Osteoblast (primary cell): ENCODE measurements around the gene SLC50A1. TPM values are rescaled to one million over a fixed set of nuclear protein-coding genes. Genes with fewer than 3 reads are reported as not detected.

Experiments
- DNase-seq: peaks from one replicate; pipeline ENCODE4 v3.0.0; 2011; ENCODE audit warnings: low spot score, mixed read lengths; ENCODE audit not compliant: insufficient read length; ENCODE audit errors: missing footprints
- H2AFZ ChIP-seq: 2 replicates; pipeline ENCODE4 v1.6.0; 2011; ENCODE audit warnings: mild to moderate bottlenecking, low read length
- H3K27ac ChIP-seq: 2 replicates; pipeline ENCODE4 v1.5.1; 2011; ENCODE audit warnings: mild to moderate bottlenecking, low read depth, low read length, moderate library complexity
- H3K27me3 ChIP-seq: 2 replicates; pipeline ENCODE4 v1.6.0; 2012; ENCODE audit warnings: mild to moderate bottlenecking, control low read depth, inconsistent platforms, low read length, moderate library complexity; ENCODE audit not compliant: insufficient read depth
- H3K36me3 ChIP-seq: 2 replicates; pipeline ENCODE4 v1.5.1; 2011; ENCODE audit warnings: mild to moderate bottlenecking, low read length, control low read depth, moderate library complexity; ENCODE audit not compliant: insufficient read depth
- H3K4me1 ChIP-seq: 2 replicates; pipeline ENCODE4 v1.5.1; 2011; ENCODE audit warnings: mild to moderate bottlenecking, low read length, control low read depth, moderate library complexity; ENCODE audit not compliant: insufficient read depth
- H3K4me2 ChIP-seq: 2 replicates; pipeline ENCODE4 v1.6.0; 2011; ENCODE audit warnings: mild to moderate bottlenecking, low read length; ENCODE audit not compliant: insufficient read depth
- H3K4me3 ChIP-seq: fragments of 200-600 bp; sonication (generic); 3 replicates; pipeline ENCODE4 v1.5.1; 2012; ENCODE audit warnings: mild to moderate bottlenecking, low read length, inconsistent platforms; ENCODE audit not compliant: insufficient read depth
- H3K79me2 ChIP-seq: 2 replicates; pipeline ENCODE4 v1.6.0; 2012; ENCODE audit warnings: mild to moderate bottlenecking, low read length, control low read depth, inconsistent platforms; ENCODE audit not compliant: insufficient read depth
- H3K9me3 ChIP-seq: 2 replicates; pipeline ENCODE4 v1.5.1; 2011; ENCODE audit warnings: low read depth, low read length, control low read depth
- H4K20me1 ChIP-seq: 2 replicates; pipeline ENCODE4 v1.6.0; 2012; ENCODE audit warnings: mild to moderate bottlenecking, low read length, control low read depth; ENCODE audit not compliant: insufficient read depth
- total RNA-seq: library from RNA; depleted of rRNA; stranded (reverse); fragments of >200 nt; gene quantifications from 2 replicates; pipeline ENCODE4 v1.2.3, GENCODE V29; 2012
- TF ChIP-seq, protein P1 (sequence below): IDR thresholded peaks from 2 replicates; pipeline ENCODE4 v1.5.1; 2011; ENCODE audit warnings: mild to moderate bottlenecking, low read depth, low read length, moderate library complexity; ENCODE audit errors: extremely low read depth

Gene SLC50A1
- total RNA-seq, 1 donor = 38.0 TPM

DNA sequence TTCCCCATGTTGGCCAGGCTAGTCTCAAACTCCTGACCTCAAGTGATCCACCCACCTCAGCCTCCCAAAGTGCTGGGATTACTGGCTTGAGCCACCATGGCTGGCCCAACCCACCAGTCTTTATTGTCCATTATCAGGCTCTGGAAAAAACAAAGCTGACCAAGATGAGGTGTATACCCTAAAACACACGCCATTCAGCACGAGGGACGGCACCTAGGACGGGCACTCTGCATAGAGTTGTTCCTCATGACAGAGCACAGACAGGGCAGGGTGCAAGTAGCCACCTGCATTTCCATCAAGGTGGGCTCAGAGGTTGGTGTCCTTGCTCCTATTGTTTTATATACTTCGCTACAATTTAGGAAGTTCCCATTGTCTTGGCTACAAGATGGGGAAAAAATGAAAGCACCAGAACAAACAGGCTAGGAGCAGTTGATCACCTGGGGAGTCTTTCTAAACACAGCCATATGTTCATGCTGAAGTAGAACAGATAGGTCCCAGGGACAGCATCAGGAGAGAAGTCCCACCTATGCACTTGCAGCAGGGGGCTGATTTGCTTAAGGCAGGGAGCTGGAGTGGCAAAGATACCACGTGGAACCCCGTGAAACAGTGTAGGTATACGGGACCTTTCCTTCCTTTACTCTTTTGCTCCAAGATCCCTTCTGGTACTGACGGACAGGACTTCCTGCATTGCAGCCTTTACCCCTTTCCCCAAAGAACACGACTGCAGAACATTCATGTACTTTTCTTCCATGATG, 33.0 kb downstream of the SLC50A1 start:
- H3K27ac ChIP-seq = no peak overlapping the region
- H4K20me1 ChIP-seq = peaks cover 14% of the 10 kb centered on the region
- DNase-seq = no peak
- peaks cover 26% of the 10 kb centered on the region for H3K36me3 ChIP-seq
- H2AFZ ChIP-seq = no peak overlapping the region
- no peak overlapping the region for H3K4me2 ChIP-seq
- peaks cover 22% of the 10 kb centered on the region for H3K79me2 ChIP-seq
- peaks cover 16% of the 10 kb centered on the region for H3K4me1 ChIP-seq
- H3K9me3 ChIP-seq = no peaks in the 10 kb centered on the region
- TF ChIP-seq, protein P1, sequence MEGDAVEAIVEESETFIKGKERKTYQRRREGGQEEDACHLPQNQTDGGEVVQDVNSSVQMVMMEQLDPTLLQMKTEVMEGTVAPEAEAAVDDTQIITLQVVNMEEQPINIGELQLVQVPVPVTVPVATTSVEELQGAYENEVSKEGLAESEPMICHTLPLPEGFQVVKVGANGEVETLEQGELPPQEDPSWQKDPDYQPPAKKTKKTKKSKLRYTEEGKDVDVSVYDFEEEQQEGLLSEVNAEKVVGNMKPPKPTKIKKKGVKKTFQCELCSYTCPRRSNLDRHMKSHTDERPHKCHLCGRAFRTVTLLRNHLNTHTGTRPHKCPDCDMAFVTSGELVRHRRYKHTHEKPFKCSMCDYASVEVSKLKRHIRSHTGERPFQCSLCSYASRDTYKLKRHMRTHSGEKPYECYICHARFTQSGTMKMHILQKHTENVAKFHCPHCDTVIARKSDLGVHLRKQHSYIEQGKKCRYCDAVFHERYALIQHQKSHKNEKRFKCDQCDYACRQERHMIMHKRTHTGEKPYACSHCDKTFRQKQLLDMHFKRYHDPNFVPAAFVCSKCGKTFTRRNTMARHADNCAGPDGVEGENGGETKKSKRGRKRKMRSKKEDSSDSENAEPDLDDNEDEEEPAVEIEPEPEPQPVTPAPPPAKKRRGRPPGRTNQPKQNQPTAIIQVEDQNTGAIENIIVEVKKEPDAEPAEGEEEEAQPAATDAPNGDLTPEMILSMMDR = no peak
- no peak overlapping the region for H3K4me3 ChIP-seq
- peaks cover 11% of the 10 kb centered on the region for H3K27me3 ChIP-seq

DNA sequence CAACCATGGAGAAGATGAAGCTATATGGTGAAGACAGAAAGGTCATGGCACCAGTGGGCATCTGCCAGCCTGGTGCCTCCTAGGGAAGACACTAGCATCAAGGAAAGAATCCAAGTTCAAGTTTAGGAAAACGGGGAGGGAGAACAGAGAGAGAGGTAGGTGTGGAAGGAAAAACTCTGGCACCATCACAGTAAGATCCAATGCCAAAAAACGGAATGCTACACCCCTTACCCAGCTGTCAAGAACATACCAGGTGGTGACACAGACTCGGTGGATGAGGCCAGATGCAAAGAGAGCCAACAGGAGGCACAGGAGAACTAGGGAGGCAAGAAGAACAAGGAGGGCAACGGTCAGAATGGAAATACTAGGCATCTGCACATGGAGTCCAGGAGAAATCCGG, 33.9 kb downstream of the SLC50A1 start:
- no peaks in the 10 kb centered on the region for H3K9me3 ChIP-seq
- H3K4me3 ChIP-seq = no peak overlapping the region
- peaks cover 14% of the 10 kb centered on the region for H4K20me1 ChIP-seq
- H3K27me3 ChIP-seq = peaks cover 11% of the 10 kb centered on the region
- H3K27ac ChIP-seq = no peak overlapping the region
- peaks cover 21% of the 10 kb centered on the region for H3K4me1 ChIP-seq
- no peak for DNase-seq
- H2AFZ ChIP-seq = no peak overlapping the region
- TF ChIP-seq, protein P1 = no peak
- peaks cover 26% of the 10 kb centered on the region for H3K36me3 ChIP-seq
- H3K4me2 ChIP-seq = no peak overlapping the region
- peaks cover 22% of the 10 kb centered on the region for H3K79me2 ChIP-seq

DNA sequence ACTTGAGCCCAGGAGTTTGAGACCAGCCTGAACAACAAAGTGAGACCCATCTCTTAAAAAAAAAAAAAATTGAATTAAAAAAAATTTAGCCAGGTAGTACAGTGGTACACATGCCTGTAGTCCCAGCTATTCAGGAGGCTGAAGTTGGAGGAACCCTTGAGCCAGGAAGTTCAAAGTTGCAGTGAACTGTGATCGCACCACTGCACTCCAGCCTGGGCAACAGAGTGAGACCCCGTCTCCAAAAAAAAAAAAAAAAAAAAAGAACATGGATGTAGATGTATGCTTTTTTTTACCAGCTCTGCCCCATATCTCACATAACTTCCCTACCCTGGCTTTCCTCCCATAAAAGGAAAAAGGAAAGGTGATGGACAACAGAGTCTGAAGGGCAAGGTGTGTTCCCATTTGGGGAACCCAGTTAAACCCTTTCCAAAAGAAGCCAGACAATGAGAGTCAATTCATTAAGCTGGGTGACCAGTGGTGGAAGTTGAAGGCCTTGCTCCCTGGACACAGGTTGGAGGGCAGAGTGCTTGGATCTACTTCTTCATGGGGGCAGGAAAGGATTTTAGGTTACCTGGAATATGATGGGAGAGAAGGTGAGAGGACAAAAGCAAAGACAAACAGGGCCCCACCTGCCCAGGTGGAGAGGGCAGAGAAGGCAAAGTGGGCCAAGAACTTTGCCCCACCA, 34.6 kb downstream of the SLC50A1 start:
- Histone ChIP-seq H3K4me3 (no peak overlapping the region), H3K4me2 (no peak overlapping the region), H3K27me3 (peaks cover 11% of the 10 kb centered on the region), H3K27ac (no peak overlapping the region), H2AFZ (no peak overlapping the region), H4K20me1 (peaks cover 14% of the 10 kb centered on the region), H3K36me3 (peaks cover 26% of the 10 kb centered on the region), H3K79me2 (peaks cover 22% of the 10 kb centered on the region), H3K4me1 (peaks cover 21% of the 10 kb centered on the region), H3K9me3 (no peaks in the 10 kb centered on the region)
- DNase-seq = peak; percentile 82
- TF ChIP-seq, protein P1 = no peak

DNA sequence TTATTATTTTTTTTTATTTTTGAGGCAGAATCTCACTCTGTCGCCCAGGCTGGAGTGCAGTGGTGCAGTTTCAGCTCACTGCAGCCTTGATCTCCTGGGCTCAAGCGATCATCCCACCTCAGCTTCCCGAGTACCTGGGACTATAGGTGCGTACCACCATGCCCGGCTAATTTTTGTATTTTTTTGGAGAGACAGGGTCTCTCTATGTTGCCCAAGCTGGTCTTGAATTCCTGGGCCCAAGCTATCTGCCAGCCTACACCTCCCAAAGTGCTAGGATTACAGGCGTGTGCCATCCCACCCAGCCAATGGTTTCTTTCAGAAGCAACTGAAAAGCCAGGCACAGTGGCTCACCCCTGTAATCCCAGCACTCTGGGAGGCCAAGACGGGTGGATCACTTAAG, 35.2 kb downstream of the SLC50A1 start:
- Histone ChIP-seq H3K9me3 (no peaks in the 10 kb centered on the region), H2AFZ (no peak overlapping the region), H3K79me2 (peaks cover 22% of the 10 kb centered on the region), H4K20me1 (peaks cover 14% of the 10 kb centered on the region), H3K27me3 (peaks cover 9% of the 10 kb centered on the region), H3K36me3 (peaks cover 26% of the 10 kb centered on the region), H3K27ac (no peak overlapping the region), H3K4me1 (peaks cover 21% of the 10 kb centered on the region), H3K4me3 (no peak overlapping the region), H3K4me2 (no peak overlapping the region)
- TF ChIP-seq, protein P1 = no peak
- no peak for DNase-seq
